Subcutaneous abdominal adipose tissue (tissue), 5 donors: ENCODE results near the gene KRAS.

ENCODE experiments used
- H3K27ac ChIP-seq: one replicate; pipeline ENCODE4 v1.7.0; 2013; ENCODE audit warnings: low read depth, mild to moderate bottlenecking, inconsistent platforms, low read length, moderate library complexity
- H3K27me3 ChIP-seq, 5 donors: one replicate each; pipeline ENCODE4 v1.7.0; 2013; ENCODE audit warnings: low read length in 5 of 5, inconsistent platforms in 1 of 5; ENCODE audit not compliant: control insufficient read depth in 5 of 5, insufficient read depth in 4 of 5
- H3K36me3 ChIP-seq, 5 donors: one replicate each; pipeline ENCODE4 v1.7.0; 2013; ENCODE audit warnings: low read length in 5 of 5; ENCODE audit not compliant: control insufficient read depth in 5 of 5, insufficient read depth in 5 of 5
- H3K4me1 ChIP-seq, 5 donors: one replicate each; pipeline ENCODE4 v1.7.0; 2013; ENCODE audit warnings: low read length in 5 of 5, mild to moderate bottlenecking in 3 of 5, moderate library complexity in 1 of 5; ENCODE audit not compliant: control insufficient read depth in 5 of 5, insufficient read depth in 5 of 5
- H3K4me3 ChIP-seq, 5 donors: one replicate each; pipeline ENCODE4 v1.7.0; 2013; ENCODE audit warnings: low read length in 5 of 5, low read depth in 1 of 5
- H3K9ac ChIP-seq, 5 donors: one replicate each; pipeline ENCODE4 v1.7.0; 2013; ENCODE audit warnings: low read length in 5 of 5, mild to moderate bottlenecking in 4 of 5, moderate library complexity in 3 of 5
- H3K9me3 ChIP-seq, 5 donors: one replicate each; pipeline ENCODE4 v1.7.0; 2013; ENCODE audit warnings: low read length in 5 of 5; ENCODE audit not compliant: control insufficient read depth in 5 of 5
- donor health status: healthy.
- donor health status: healthy.
- donor health status: healthy.
- donor health status: healthy.
- donor health status: healthy.

The KRAS gene

GRCh38 chr12:25200703-25201102, 50.0 kb downstream of the KRAS start:
- H3K4me1 ChIP-seq, result peaks cover 0 to 12% (median 9%) of the 10 kb centered on the region in 5 donors
- H3K4me3 ChIP-seq, result no peak overlapping the region
- H3K36me3 ChIP-seq, result peaks cover 0 to 18% (median 9%) of the 10 kb centered on the region in 5 donors
- H3K9ac ChIP-seq, result no peak overlapping the region
- H3K9me3 ChIP-seq, result no peaks in the 10 kb centered on the region
- H3K27ac ChIP-seq, result no peak overlapping the region
- H3K27me3 ChIP-seq, result no peaks in the 10 kb centered on the region

DNA sequence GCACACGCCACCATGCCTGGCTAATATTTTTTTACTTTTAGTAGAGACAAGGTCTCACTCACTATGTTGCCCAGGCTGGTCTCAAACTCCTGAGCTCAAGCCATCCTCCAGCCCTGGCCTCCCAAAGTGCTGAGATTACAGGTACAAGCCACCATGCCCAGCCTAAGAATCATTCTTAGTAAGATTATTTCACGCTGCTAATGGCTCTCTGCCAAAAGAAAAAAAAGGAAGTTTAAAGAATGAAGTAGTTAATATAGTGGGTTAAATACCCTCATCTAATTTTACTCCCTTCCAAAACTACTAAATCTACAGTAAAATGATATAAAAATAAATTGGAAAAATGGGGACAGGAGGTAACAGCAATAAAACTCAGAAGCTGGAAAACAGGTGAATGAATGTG, 53.1 kb downstream of the KRAS start:
- Histone ChIP-seq H3K4me3 (no peak overlapping the region), H3K27me3 (no peaks in the 10 kb centered on the region), H3K9ac (no peak overlapping the region), H3K9me3 (no peaks in the 10 kb centered on the region), H3K4me1 (peaks cover 0 to 22% (median 19%) of the 10 kb centered on the region in 5 donors), H3K27ac (no peak overlapping the region), H3K36me3 (peaks cover 0 to 3% (median 0%) of the 10 kb centered on the region in 5 donors)

DNA sequence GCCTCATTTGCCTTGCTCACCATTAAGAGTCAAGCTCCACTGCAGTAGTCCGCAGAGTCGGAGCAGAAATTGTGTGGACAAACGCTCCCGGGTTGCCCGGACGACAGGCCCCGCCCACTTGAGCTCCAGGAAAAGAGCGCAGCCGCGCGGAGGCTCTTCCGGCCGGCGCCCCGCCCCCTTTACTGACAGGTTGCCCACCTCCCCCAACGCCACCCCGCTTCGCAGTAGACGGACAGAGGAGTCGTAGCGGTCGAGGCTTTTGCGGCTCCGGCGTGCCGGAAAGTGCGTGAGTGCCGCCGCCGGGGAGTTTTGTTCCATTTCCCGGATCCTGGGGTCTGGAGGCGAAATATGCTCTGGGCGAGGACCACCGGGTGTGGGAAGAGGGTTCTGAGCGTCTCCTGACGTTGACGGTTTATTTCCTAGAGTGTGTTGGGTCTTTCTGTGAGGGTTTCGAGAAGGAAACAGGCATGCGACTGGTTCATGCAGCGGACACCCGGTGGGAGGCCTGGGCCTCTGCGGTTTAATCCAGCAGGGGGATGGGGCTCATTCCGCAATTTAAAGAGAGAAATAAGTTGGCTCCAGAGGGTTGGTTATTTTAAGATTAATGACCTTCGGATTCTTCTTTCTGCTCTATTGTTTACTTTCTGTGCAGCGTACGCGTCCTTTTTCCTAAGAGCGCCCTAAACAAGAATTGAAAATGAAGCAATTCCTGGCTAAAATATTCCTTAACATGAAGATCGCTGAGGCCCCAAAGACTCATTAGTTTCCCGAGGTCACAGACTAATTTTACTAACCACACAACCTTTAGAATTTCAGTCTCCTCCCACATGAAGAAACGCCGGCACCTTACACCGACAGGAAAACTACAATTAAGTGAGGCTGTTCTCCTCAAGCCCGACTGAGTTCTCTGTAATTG, 55.4 kb downstream of the KRAS start, which contains the start of the genes DNAI7 and ETFRF1:
DNAI7 (minus strand) TSS at position 105 of the 916 bp plus-strand sequence; CDS start at position 23, 82 bp downstream.
ETFRF1 (plus strand) TSS at position 182 of the 916 bp plus-strand sequence. CDS start 8,720 bp downstream, outside the sequence.
- H3K4me3 ChIP-seq, result peak within 1 kb of the TSS; percentile 69 to 95 (median 90)
- peak within 1 kb of the TSS; percentile 96 for H3K27ac ChIP-seq
- H3K36me3 ChIP-seq, result no peaks in the 10 kb centered on the region
- peak within 1 kb of the TSS; percentile 73 to 98 (median 97) for H3K9ac ChIP-seq
- peaks cover 0 to 20% (median 19%) of the 10 kb centered on the region in 5 donors for H3K4me1 ChIP-seq
- no peaks in the 10 kb centered on the region for H3K9me3 ChIP-seq
- no peaks in the 10 kb centered on the region for H3K27me3 ChIP-seq

GRCh38 chr12:25194722-25195055, 56.0 kb downstream of the KRAS start:
- peak overlapping the region; percentile 34 to 98 (median 72) for H3K9ac ChIP-seq
- no peaks in the 10 kb centered on the region for H3K27me3 ChIP-seq
- no peaks in the 10 kb centered on the region for H3K9me3 ChIP-seq
- peak overlapping the region; percentile 96 for H3K27ac ChIP-seq
- no peaks in the 10 kb centered on the region for H3K36me3 ChIP-seq
- H3K4me3 ChIP-seq, result peak overlapping the region; percentile 69 to 95 (median 90)
- H3K4me1 ChIP-seq, result peaks cover 0 to 20% (median 19%) of the 10 kb centered on the region in 5 donors

GRCh38 chr12:25194214-25194613, 56.5 kb downstream of the KRAS start:
- no peaks in the 10 kb centered on the region for H3K9me3 ChIP-seq
- H3K27me3 ChIP-seq, result no peaks in the 10 kb centered on the region
- peak overlapping the region; percentile 69 to 95 (median 90) for H3K4me3 ChIP-seq
- peaks cover 0 to 20% (median 19%) of the 10 kb centered on the region in 5 donors for H3K4me1 ChIP-seq
- H3K9ac ChIP-seq, result peak overlapping the region in 1 of 5 donors; percentile 98
- H3K36me3 ChIP-seq, result no peaks in the 10 kb centered on the region
- peak overlapping the region; percentile 96 for H3K27ac ChIP-seq

DNA sequence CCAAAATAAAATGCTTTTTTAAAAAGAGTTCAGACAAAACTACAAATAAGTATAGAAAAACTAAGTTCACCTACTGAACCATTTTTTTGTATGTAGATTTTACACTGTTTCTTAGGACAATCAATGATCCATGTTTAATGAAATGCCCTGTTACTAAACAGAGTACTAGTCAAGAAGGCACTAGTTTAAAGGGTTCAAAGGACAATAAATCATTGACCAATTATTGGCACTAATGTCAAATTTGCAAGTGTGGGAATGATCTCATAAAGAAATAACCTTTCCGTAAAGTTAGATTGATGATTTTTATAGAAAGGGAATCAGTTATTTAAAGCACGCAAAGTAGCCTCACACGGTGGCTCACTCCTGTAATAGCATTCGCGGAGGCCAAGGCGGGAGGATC, 59.9 kb downstream of the KRAS start:
- peaks cover 0 to 11% (median 11%) of the 10 kb centered on the region in 5 donors for H3K4me1 ChIP-seq
- no peak overlapping the region for H3K9ac ChIP-seq
- H3K4me3 ChIP-seq, result no peak overlapping the region
- H3K27me3 ChIP-seq, result no peaks in the 10 kb centered on the region
- H3K9me3 ChIP-seq, result no peaks in the 10 kb centered on the region
- H3K36me3 ChIP-seq, result no peaks in the 10 kb centered on the region
- no peak overlapping the region for H3K27ac ChIP-seq

DNA sequence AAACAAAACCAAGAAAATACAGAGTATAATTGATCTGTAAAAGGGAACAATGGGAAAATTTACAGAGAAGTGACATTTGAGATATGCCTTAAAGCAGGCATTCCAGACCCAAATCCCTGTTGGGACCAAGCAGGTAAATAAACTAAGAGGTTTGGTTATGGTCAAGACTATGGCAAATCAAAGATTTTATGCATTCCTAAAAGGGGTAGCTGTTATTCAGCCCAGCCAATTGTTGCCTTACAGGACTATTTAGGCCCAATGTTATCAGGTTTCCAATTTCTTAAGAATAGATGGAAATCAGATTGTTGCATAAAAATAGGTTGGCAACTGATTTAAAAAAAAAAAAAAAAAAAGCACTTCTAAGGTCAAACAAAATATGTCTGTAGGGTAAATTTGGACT, 61.1 kb downstream of the KRAS start:
- no peak overlapping the region for H3K27ac ChIP-seq
- peaks cover 0 to 6% (median 5%) of the 10 kb centered on the region in 5 donors for H3K4me1 ChIP-seq
- H3K27me3 ChIP-seq, result no peaks in the 10 kb centered on the region
- H3K36me3 ChIP-seq, result no peaks in the 10 kb centered on the region
- H3K9me3 ChIP-seq, result no peaks in the 10 kb centered on the region
- H3K9ac ChIP-seq, result no peak overlapping the region
- no peak overlapping the region for H3K4me3 ChIP-seq

GRCh38 chr12:25187781-25188180, 62.9 kb downstream of the KRAS start:
- Histone ChIP-seq H3K4me3 (no peak overlapping the region), H3K4me1 (no peaks in the 10 kb centered on the region), H3K9ac (no peak overlapping the region), H3K36me3 (no peaks in the 10 kb centered on the region), H3K27me3 (no peaks in the 10 kb centered on the region), H3K9me3 (no peaks in the 10 kb centered on the region), H3K27ac (no peak overlapping the region)

DNA sequence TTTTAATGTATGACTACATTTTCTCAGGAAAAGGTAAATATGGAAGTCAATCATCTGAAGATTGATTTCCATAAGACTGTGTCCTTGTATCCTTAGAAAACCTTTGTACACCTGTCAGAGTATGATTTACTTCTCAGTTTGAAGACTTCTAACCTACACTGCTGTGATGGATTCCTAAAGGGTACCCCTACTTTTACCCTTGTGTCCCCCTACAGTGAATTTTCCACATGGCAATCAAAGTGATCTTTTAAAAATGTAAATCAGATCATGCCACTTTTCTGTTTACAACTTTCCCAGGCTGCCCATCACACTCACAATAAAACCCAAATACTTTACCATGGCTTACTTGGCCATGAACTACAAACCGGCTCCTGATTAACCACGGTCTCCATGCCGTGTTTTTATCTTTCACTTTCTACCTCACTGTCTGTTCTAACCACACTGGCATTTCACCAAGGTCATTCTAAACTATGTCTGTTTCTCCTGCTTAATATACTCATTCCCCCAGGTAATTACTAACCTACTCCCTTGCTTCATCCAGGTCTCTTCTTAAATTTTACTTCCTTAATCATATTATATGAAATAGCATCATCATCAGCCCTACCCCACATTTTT, 63.8 kb downstream of the KRAS start:
- H3K27ac ChIP-seq, result no peak overlapping the region
- H3K4me1 ChIP-seq, result no peaks in the 10 kb centered on the region
- no peak overlapping the region for H3K9ac ChIP-seq
- H3K4me3 ChIP-seq, result no peak overlapping the region
- H3K36me3 ChIP-seq, result no peaks in the 10 kb centered on the region
- no peaks in the 10 kb centered on the region for H3K27me3 ChIP-seq
- H3K9me3 ChIP-seq, result no peaks in the 10 kb centered on the region
